ENCODE data around the gene SPAG16.

The SPAG16 gene

DNA sequence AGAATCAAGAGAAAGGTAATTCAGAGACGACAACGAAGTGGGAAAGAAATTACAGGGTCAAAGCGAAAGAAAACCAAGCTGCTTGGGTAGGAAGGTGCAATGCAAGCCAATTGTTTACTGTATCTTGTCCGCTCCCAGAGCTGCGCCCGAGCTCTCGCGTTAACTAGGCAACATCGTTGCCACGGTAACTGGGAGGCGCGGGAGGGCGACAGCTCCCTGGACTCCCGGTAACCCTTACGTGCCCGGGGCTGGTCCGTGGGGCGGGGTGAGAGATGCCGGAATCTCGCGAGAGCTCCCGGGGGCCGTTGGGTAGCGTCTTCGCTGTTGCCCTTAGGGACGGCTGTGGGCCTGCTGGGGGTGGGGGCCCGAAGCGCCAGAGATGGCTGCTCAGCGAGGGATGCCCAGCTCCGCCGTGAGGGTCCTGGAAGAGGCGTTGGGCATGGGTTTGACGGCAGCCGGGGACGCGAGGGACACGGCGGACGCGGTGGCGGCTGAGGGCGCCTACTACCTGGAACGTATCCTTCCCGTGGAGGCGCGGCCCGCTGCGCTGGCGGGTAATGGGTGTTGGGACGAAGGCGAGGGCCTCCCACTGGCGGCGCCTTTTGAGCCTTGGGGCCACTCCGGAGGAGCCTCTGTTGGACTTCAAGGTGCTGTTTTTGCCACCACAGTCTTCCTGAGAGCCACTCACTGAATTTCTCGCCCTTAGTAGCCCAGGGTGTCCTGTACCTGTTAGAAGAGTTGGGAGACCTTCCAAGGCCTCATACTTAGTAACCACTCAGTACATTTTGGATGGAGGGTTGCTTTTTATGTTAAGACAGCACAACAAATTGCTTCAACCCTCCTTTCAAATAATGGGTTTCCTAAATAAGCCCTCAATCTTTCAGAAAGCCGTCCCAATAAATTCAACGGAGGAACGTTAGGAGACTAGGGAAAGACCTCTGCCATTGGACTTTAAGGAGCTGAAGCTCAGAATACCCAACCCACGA is at the start of gene SPAG16:
SPAG16 (plus strand) TSS at position 360 of the 986 bp plus-strand sequence.
- peak; percentile 97 for DNase-seq

DNA sequence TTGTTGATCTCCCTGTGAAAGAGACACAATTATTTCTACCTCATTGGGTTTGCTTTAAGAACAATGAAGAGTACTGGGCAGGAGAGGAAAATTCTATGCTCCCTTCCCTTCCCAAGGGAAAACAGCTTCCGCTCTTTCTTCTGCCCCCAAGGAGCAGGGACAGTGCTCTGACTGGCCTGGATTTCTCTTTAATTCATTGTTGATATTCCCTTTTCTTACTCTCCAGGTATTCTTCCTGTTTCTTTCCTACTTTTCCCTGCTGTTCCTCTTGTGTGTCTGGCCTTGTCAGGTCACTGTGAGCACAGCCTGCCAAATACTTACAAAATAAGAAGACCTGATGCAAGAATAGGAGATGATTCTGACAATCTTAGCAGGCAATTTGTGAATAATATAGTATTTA is 49.6 kb upstream of the SPAG16 start:
- no peak for DNase-seq

DNA sequence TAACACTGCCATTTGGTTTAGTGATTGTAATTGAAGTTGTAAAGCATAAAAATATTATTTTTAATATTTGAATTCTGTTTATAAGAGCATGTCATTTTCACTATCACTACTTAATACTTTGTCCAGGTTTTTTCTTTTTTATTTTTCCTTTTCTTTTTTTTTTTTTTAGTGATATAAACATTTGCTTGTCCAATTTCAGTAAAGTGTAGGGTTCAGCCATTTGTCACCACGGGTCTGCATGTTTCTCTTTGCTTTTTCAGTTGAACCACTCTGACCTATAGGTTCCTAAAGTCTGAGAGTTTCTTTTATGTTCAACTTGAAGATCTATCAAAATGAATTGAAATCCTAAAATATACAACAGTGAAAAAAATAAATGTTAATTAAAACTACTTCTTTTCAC is 48.5 kb upstream of the SPAG16 start:
- no peak for DNase-seq

DNA sequence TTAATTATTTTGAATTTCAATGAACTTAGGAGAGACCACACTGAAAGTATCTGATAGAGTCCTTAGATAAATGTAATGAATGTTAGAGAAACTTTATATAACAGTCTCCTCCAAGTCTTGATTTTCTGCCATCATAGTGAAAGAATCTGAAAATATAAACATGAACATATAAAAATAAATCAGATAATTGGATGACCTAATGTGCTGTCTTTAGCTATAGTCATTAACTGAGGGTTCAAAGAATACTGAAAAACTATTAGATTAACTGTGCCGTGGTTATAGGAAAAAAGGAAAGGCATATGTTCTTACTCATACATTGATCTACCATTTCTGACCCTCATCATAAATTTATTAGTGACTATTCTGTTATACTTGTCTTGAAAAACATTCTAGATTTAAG is 47.0 kb upstream of the SPAG16 start:
- DNase-seq, result no peak

DNA sequence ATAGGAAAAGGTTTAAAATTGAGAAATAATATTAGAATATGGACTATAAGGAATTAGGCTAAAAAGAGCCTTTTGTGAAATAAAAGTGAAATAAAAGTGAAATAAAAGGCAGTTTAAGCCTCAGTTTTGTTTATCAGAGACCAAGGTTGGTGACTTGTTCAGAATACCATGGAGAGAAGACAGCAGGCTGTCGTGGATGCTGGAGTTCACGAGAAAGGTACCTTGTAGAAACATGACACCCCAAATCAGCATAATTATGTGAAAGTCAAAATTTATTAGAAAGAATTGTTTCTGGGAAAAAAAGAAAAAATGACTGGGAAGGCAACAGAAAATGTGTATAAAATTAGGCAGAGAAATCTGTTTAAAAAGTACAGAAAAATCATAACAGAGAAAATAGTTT is 46.5 kb upstream of the SPAG16 start:
- no peak for DNase-seq

DNA sequence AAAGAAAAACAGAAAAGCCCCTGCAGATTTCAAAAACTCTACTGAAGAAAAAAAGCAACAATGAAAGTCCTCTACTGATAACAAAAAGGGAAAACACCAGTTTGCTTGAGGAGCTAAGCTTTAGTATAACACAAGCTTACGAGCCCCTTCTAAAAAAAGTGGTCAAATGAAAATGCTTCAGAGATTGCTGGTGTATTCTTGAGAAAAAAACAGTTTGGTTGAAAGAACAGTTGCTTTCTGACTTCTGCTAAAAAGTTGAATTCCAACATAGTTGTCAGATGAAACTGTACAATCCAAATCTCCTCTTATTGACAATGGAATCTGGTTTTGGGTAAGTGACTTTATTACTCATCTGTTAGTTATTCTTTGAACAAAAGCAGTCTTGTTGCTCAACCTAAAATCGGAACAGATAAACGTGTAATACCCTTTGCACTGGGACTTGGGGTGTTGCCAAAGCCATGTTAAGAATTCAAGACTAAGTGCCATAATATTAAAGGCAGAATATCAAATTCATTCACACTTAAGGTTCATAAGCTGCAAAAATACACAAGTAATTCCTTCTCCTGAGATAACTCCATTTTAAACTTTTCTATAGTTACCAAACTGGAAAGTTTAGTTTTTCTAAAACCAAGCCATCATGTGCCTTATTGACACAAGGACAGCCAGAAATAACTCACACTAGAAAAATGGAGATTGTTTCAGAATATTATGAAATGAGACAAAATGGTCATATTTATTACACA is 45.3 kb upstream of the SPAG16 start:
- peak in 1 of 2 donors; percentile 21 for DNase-seq

DNA sequence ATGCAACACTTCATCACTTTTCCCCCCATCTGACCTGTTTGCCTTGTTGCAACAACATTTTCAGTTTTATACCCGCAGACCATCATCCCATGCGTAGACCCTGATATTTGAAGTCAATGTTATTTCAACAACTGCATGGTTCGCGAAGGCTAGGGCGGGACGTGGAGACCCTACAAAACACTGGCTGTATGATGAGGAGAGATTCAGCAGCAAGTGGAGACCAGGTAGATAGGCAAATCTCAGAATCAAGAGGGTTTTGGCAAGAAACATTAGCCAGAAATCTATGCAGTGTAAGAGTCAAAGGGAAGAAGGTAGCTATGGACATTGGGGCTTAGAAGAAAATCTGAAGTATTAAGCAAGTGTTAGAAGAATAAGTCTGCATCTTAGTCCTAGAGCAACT is 42.4 kb upstream of the SPAG16 start:
- no peak for DNase-seq

DNA sequence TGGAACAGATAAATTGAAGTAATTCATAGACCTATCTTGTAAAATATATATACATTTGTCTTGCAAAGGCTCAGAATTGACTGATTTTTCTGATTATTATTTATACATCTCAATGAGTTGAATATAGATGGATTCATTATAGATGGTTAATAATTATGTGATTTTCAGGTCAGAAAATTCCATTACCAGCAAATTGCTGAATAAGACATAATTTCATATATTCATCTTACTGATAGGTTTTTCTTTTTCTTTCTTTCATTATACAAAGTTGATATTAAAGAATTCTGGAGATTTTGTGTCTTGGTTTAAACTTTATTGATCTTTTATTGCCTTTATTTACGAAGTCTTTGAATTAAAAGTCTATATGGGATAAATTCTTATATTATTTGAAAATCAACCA is 41.6 kb upstream of the SPAG16 start:
- DNase-seq, result no peak

DNA sequence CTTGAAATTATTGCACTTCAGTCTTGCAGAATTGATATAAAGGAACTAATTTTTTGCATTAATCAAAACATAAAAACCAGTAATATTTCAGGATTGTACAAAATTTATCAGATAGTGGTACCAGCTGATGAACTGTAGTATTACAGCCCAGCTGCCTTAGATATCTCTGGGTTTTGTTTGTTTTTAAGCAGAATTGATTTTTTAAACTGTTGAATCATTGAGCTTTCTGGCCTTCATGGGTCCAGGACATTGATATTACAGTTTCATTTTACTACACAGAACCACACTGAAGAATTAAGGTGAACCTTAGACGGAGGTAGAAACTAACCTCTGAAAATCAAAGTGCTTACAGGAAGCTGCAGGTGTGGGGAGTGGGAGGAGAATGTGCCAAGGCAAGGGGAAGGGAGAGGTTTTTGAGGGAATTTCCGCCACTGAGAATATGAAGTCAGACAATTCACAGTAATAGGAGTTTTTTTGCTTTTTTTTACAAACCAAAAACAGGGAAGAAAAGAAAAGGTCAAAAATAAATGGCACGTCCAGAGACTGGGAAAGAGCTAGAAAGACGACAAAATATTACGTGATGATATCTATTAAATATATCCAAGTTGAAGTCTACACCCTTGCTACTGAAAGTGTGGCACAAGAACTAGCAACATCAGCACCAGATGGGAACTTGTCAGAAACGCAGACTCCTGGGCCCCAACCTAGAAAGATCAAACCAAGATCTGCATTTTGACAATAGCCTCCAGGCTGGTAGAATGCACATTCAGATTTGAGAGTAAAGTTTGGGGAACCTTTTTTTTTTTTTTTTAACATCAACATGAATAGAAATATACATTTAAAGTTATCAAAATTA is 40.8 kb upstream of the SPAG16 start:
- DNase-seq, result peak in 1 of 2 donors; percentile 27

DNA sequence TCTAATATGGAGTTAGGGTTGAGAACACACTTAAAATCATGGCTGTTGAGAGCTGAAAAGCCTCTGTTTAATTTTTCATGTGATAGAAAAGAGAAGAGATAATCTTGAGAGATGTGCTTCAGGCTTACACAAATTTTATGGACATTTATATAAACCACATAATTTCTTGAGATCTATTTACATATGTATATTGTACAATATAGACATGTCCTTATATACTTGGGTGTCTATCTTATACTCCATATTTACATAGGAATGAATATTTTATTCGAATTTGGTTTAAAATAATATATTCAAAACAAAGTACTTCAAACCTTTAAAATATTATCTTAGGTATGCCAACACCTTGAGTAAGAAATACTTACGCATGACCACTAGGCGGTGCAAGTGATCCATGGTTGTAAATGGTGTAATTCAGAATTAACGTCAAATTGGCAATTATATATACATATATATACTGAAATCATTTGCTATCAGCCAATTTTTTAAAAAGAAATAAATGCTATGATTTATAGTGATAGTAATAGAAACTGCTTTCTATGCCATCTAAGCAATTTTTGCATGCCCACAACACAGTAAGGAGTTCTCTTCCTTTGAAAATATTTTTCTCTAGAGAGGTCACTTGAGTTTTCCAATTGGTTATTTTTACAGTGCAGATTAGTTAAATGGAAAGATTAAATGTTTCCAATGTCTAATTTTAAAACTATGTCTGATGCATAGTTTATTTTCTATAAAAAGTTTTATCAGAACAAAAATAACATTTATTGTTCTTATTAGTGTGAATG is 37.6 kb upstream of the SPAG16 start:
- peak; percentile 39 to 58 for DNase-seq

DNA sequence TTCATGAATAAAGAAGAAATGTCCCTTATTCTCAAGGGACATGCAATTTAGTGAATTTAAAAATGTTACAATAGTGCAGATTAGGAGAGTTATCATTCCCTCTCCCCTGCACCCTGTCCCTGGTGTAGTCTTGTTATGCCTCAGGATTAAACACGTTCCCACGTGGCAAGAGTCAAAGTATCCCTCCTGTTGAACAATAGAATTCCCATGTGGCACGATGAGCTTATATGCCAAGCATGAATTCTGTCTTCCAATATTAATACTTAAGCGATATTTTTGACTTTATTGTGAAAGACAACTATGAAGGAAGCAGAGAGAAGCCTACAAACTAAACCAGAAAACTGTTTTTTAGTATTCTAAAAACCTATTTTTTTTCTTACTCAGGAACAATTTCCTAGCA is 36.7 kb upstream of the SPAG16 start:
- DNase-seq, result no peak

DNA sequence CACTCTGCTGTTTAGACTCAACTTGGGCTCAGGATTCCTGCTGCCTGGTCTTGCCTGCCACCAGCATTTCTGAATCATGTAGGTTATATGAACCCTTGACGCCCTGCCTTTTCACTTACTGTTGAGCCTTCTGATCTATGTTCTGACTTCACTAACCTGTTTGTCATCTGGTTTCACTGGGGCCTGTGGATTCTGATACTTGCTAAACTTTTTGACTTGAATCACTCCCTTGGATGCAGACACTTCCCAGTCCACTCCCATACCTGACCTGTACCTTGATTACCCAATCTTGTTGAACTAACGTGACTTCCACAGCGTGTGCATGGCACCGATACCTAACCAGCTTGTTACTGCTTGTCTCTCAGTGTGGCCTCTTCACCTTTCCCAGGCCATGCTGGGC is 35.6 kb upstream of the SPAG16 start:
- DNase-seq, result no peak

DNA sequence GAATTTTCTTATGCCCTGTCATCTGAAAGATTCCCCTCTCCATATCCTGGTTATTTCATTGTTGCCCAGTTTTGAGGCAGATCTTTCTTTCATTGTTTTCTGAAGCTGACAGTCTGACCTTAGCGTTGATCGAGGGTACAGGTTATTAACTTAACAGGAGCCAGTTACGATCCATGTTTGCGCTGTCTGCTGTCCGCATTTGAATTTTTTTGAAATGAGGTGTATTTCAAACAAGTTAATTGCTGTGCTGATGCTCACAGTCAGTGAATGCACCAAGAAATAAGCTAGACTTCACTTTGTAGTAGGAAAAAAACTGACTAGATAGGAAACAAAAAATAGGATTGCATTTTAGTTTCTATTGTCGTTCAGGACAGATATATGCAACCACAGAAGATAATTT is 34.8 kb upstream of the SPAG16 start:
- DNase-seq, result no peak

DNA sequence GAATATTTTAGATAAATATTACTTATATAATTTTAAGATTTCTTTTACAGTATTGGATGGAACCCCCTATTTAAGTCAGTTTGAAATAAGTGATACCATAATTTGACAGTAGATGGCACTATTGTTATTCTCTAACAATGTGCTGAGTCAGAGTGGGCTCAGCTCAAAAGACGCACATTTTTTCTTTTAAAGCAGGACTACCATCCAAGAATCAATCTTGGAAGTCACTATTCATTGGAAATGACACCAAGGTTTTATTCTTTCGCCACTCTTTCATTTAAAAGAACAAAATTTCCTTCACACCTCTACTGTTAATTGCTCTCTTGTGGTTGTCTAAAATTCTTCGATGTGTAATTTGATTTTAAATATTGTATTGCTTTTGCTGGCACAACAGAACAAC is 32.6 kb upstream of the SPAG16 start:
- peak in 1 of 2 donors; percentile 61 for DNase-seq

DNA sequence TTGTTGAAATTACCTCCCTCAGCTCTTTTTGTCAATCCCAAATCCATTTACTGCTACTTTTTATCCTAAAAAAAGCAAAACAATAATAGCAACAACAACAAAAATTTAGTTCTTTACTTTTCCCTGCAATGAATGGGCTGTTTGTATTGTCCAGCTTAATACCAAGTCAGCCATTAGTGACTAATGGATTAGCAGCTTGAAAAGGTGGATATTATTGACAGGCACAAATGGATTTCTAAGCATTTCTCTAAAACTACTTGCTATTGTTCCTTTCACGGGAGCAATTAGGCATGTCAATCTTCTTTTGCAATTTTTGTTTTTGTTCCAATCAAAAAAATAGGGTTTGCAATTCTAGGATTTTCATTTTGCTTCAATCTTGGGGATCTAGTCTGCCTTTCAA is 32.1 kb upstream of the SPAG16 start:
- no peak for DNase-seq

DNA sequence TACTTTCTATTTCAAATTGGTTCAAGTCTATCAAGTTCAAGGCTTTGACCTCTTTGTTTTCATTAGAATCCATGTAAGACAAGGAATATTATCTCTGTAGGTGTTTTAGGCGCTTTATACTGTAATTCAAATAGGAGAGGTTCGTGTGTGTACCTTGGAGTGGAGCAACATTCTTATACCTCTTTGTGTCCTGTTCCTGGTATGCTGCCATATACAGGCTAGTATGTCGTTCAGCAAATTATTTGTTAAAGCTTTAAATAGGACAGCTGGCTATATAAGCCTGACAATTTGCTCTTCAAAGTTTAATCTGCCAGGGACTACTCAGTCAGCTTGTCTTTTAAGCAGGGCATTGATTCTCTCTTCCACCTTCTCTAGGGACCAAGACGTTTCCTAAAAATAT is 31.1 kb upstream of the SPAG16 start:
- DNase-seq, result no peak

DNA sequence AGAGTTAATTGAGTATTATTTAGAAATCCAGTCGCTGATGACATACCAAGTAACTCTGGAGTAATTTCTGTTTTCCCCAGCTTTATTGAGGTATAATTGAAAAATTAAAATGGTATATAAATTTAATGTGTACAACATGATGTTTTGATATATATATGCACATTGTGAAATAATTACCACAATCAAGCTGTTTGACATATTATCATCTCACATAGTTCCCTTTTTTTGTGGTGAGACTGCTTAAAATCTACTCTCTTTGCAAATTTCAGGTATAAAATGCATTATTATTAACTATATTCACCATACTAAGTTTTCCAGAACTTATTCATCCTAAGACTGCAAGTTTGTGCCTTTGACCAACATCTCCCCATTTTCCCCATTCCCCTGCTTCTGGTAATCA is 25.0 kb upstream of the SPAG16 start:
- no peak for DNase-seq

DNA sequence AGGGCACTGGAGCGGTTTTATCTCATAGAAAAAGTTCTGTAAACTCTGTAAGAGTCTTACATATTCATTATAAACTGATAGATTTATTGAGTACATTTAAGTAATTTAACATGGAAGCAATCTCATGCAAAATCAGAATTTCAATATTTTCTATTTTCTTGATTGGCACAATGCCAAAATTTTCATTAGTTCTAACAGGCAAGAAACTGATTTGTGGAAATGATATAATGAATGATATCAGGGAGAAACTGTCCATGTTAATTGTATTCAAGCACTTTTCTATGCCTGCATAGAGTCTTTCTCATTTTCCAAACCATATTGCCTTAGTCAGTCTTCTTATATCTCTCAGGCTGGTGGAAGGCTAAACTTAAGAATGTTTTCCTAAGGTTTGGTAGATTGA is 23.0 kb upstream of the SPAG16 start:
- DNase-seq, result no peak

DNA sequence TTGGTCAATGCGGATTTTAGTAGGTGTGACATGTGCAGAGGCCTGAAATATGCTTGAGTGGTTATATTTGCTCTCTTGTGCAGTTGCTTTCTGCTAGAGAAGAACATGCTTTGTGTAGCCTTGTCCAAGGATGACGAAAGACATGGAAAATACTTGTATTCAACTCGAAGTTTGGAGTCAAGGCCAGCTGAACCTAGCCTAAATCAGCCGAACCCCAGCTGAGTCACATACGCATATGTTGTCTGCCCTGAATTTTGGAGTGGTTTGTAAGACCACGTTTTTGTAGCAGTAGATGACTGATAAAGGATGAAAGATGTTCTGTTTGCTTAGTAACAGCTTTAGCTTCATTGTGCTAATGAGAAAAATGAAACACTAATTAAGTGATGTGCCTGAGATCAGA is 22.5 kb upstream of the SPAG16 start:
- no peak for DNase-seq

DNA sequence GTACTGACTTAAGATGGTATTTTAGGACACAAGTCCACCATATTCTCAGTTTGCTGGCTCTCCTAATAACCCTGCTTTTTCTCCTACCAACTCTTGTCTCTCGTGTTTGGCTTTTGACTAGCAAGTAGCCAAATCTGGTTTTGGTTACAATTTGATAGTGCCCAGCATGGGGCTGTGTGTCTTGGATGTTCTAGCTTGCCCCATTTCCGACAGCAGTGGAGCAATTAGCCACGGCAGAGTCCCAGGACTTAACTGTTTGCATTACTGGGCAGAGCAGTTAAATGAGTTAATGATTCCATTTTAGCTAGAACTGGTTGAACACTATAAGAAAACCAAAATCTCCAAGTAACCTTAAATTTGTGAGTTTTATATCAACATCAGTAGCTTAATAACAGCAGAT is 18.6 kb upstream of the SPAG16 start:
- DNase-seq, result no peak

DNA sequence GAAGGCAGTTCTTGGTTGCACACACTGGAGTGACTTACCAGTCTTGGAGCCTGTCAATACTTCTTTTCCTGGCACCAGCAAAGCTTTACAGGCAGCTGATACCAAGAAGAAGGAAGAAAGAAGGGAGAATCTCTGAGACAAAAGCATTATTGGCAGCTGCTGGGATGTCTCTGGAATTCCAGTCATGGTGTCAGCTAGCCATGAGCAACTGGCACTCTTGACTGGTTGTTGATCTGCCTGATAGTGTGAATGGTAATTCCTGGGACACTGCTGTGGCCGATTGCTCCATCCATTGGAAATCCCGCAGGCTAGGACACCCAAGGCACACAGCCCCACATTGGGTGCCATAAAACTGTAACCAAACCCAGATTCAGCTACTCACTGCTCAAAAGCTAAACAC is 17.8 kb upstream of the SPAG16 start:
- no peak for DNase-seq

DNA sequence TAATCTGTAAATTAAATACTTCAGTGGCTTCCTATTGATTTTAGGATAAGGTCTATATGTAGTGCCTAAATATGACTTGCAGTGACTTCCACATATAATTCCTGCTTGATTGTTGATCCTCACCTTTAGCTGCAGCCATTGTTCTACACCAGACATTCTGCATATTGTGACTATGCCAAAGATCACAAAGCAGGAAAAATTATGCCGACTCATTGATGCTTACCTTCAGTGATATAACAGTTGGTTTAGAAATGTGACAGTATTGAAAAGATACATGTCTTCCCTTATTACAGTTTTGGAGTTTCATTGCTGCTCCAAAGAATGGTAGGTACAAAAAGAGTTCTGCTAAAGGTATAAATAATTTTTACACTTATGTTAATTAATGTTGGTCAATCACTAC is 12.3 kb upstream of the SPAG16 start:
- DNase-seq, result no peak
